Activated naive CD8-positive, alpha-beta T cell (primary cell): Measurements from ENCODE around the gene WDR48.

Experiments used
- H3K27ac Mint-ChIP-seq: one replicate; pipeline ENCODE4 v1.8.0; 2021; ENCODE audit warnings: mixed read lengths
- H3K27me3 Mint-ChIP-seq: one replicate; pipeline ENCODE4 v1.8.0; 2021; ENCODE audit warnings: mixed read lengths
- H3K36me3 Mint-ChIP-seq: one replicate; pipeline ENCODE4 v1.8.0; 2021; ENCODE audit warnings: mixed read lengths
- H3K4me1 Mint-ChIP-seq: one replicate; pipeline ENCODE4 v1.8.0; 2021; ENCODE audit warnings: low read depth, mixed read lengths
- H3K4me3 Mint-ChIP-seq: one replicate; pipeline ENCODE4 v1.8.0; 2021; ENCODE audit warnings: mild to moderate bottlenecking, mixed read lengths
- H3K9me3 Mint-ChIP-seq: one replicate; pipeline ENCODE4 v1.8.0; 2021; ENCODE audit warnings: low read depth, mixed read lengths

The WDR48 gene

GRCh38 chr3:39103324-39103693 is 51.5 kb downstream of the WDR48 start:
- Mint-ChIP-seq H3K27me3 (no peaks in the 10 kb centered on the region), H3K27ac (no peak overlapping the region), H3K9me3 (no peaks in the 10 kb centered on the region), H3K4me3 (no peak overlapping the region), H3K4me1 (peaks cover 36% of the 10 kb centered on the region), H3K36me3 (no peaks in the 10 kb centered on the region)

DNA sequence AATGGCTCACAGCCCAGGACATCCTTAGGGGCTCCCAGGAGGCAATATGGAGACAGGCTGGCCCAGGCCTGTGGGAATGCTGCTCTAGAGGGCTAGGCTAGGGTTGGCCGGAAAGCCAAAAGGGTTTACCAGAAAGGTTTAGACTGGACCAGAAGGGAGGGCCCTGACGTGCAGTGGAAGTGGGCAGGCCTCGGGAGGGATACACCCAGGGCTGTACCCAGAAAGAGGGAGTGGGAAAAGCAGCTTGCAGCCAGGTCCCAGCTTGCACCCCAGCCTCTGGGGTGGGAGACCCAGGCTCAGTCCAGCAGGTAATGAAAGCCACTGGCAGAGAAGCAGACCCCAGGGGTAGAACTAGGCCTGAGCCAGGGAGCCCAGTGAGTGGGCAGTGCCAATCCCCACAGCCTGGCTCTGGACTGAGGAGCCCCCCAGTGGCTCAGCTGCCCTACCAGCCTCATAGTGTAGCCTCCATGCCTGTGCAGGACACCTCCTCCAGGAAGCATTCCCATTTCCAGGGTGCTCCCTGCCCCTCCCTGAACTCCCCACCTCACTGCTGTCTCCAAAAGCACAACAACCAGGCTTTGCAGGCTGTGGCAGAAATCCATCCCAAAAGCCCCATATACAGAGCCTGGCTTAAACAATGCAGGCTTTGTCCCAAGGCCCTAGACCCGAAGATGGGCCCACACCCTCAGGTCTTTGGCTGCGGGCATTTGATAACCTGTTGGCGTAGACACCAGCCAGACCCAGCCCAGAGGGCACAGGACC is 52.2 kb downstream of the WDR48 start:
- H3K4me1 Mint-ChIP-seq = peaks cover 42% of the 10 kb centered on the region
- no peaks in the 10 kb centered on the region for H3K9me3 Mint-ChIP-seq
- no peaks in the 10 kb centered on the region for H3K36me3 Mint-ChIP-seq
- no peak overlapping the region for H3K4me3 Mint-ChIP-seq
- H3K27me3 Mint-ChIP-seq = no peaks in the 10 kb centered on the region
- H3K27ac Mint-ChIP-seq = no peak overlapping the region

DNA sequence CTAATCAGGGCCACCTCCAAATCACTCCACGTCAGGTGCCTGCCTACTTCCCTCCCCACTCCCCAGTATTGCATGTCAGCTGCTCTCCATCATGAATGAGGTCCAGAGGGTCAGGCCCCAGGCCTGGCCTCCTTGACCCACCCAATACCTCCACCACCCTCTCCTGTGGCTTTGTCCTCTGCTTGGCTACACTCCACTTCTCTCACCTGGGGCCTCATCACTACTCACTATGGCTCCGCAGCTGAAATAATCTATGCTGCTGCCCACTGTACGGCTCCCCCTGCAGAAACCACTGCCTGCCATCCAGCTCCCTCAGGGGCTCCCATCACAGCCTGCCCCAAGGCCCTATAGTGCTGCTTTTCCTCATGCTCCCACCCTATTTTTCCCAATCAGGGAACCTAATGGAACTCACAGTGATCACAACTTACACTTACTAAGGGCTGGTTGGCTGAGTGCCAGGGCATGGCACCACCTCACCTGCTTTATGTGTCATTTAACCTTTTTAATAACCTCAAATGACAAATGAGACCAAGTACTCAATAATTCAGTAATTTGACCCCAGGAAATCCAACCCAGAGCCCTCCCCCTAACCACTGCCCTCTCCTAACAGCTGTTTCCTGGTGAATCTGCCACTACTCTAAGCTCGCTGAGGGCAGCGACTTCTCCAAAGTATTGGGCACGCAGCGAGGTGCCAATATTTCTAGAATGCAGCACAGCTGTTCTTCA is 53.3 kb downstream of the WDR48 start:
- Mint-ChIP-seq H3K36me3 (no peaks in the 10 kb centered on the region), H3K4me3 (peak overlapping the region; percentile 83), H3K4me1 (peaks cover 42% of the 10 kb centered on the region)

DNA sequence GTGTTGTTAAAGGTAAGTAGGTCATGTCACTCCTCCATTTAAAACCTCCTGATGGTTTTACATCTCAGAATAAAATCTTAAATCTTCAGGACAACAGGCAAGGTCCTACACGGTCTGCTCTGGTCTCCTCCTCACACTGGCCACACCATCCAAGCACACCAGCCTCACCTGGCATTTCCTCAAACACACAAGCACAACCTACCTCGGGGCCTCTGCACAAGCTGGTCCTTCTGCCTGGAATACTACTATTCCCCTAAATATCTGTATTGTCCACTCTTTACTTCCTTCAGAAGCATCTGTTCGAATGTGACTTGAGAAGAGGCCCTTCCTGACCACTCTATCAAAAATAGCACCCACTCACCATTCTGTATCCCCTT is 53.9 kb downstream of the WDR48 start:
- H3K9me3 Mint-ChIP-seq = no peaks in the 10 kb centered on the region
- no peaks in the 10 kb centered on the region for H3K27me3 Mint-ChIP-seq
- peak overlapping the region; percentile 83 for H3K4me3 Mint-ChIP-seq
- no peak overlapping the region for H3K27ac Mint-ChIP-seq
- H3K4me1 Mint-ChIP-seq = peaks cover 42% of the 10 kb centered on the region
- no peaks in the 10 kb centered on the region for H3K36me3 Mint-ChIP-seq

More for the DNA sequence above, 53.3 kb downstream of the WDR48 start:
- Mint-ChIP-seq H3K9me3 (no peaks in the 10 kb centered on the region), H3K27ac (peak overlapping the region; percentile 10), H3K27me3 (no peaks in the 10 kb centered on the region)

- Mint-ChIP-seq H3K4me1 (peaks cover 40% of the 10 kb centered on the region), H3K4me3 (peak overlapping the region; percentile 83), H3K27me3 (no peaks in the 10 kb centered on the region), H3K36me3 (no peaks in the 10 kb centered on the region), H3K9me3 (no peaks in the 10 kb centered on the region), H3K27ac (peak overlapping the region; percentile 67)
Observed at GRCh38 chr3:39106281-39106811, 54.5 kb downstream of the WDR48 start.

- H3K27me3 Mint-ChIP-seq = no peaks in the 10 kb centered on the region
- H3K36me3 Mint-ChIP-seq = no peaks in the 10 kb centered on the region
- H3K27ac Mint-ChIP-seq = peak overlapping the region; percentile 67
- H3K4me1 Mint-ChIP-seq = peaks cover 38% of the 10 kb centered on the region
- no peaks in the 10 kb centered on the region for H3K9me3 Mint-ChIP-seq
- peak overlapping the region; percentile 83 for H3K4me3 Mint-ChIP-seq
Observed at GRCh38 chr3:39106851-39107387, 55.1 kb downstream of the WDR48 start.

DNA sequence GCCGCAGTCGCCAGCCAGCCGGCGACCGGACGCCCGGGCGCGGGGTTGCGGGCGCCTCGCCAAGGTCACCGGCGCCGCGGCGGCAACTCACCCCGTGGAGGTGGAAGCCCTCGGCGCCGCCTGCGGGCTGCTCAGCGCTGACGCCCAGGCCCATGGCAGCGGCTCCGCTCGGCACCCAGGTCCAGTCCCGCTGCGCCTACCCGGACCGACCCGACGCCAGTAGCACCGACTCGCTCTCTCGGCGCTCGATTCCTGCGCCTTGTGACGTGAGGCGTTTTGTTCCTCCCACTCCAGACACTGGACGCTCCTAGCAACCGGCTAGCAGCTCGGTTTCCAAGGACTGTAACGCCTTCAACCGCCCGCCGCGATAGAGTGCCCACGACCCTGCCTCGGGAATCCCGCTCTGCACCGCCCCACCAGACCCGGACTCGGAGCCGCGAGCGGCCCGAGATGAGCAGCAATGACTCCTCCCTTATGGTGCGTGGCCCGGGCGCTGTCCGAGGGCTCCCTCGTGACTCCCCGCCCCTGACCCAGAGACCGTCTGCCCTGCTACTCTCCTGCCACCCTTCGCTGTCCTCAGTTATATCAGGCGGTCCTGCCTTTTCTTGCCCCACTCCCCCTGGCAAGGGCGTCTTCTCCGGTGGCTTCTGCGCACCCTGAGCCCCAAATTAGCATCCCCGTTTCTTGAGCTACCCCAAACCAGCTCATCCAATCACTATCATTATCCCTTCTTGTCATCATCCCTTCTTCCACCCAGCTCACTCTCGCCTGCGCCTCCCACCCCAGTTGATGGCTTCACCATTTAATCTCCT is 55.8 kb downstream of the WDR48 start, which contains the start of the genes GORASP1 and TTC21A:
GORASP1 (minus strand) TSS at position 240 of the 812 bp plus-strand sequence; CDS start at position 154, 86 bp downstream.
TTC21A (plus strand) TSS at position 293 of the 812 bp plus-strand sequence; CDS start at position 451, 158 bp downstream.
- Mint-ChIP-seq H3K27ac (peak within 1 kb of the TSS; percentile 67), H3K36me3 (no peaks in the 10 kb centered on the region), H3K4me1 (peaks cover 38% of the 10 kb centered on the region), H3K27me3 (no peaks in the 10 kb centered on the region), H3K9me3 (no peaks in the 10 kb centered on the region), H3K4me3 (peak within 1 kb of the TSS; percentile 92)

DNA sequence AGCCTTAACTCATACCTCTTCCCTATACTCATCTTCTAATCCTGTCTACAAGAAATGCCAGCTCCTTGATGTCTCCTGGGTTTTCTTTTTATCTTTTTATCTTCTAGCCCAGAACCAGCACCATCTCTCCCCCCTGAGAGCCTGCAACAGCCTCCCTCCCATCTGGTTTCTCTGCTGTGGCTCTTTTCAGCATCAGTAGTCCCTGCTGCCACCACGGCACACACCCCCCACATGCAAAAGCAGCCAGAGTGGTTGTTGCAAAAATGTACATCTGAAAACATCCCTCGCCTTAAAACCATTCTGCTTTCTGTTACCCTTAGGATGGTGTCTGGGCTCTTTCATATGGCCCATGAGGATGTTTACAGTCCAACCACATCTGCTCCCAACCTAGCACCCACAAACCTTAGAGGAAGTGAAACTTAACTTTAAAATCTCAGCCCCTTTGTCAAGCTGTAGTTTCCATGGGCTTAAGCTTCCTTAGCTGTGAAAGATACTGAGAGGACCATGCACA is 56.4 kb downstream of the WDR48 start:
- H3K27me3 Mint-ChIP-seq = no peaks in the 10 kb centered on the region

GRCh38 chr3:39109086-39109485 is 57.3 kb downstream of the WDR48 start:
- Mint-ChIP-seq H3K27ac (no peak overlapping the region), H3K4me3 (peak overlapping the region; percentile 15), H3K36me3 (no peaks in the 10 kb centered on the region), H3K27me3 (no peaks in the 10 kb centered on the region), H3K9me3 (no peaks in the 10 kb centered on the region), H3K4me1 (peaks cover 33% of the 10 kb centered on the region)

More for the DNA sequence above, 56.4 kb downstream of the WDR48 start:
- Mint-ChIP-seq H3K36me3 (no peaks in the 10 kb centered on the region), H3K4me1 (peaks cover 35% of the 10 kb centered on the region), H3K27ac (peak overlapping the region; percentile 51), H3K9me3 (no peaks in the 10 kb centered on the region), H3K4me3 (peak overlapping the region; percentile 92)

GRCh38 chr3:39110041-39110639 is 58.3 kb downstream of the WDR48 start:
- Mint-ChIP-seq H3K27ac (no peak overlapping the region), H3K9me3 (no peaks in the 10 kb centered on the region), H3K36me3 (no peaks in the 10 kb centered on the region), H3K4me1 (peaks cover 30% of the 10 kb centered on the region), H3K4me3 (no peak overlapping the region), H3K27me3 (no peaks in the 10 kb centered on the region)

DNA sequence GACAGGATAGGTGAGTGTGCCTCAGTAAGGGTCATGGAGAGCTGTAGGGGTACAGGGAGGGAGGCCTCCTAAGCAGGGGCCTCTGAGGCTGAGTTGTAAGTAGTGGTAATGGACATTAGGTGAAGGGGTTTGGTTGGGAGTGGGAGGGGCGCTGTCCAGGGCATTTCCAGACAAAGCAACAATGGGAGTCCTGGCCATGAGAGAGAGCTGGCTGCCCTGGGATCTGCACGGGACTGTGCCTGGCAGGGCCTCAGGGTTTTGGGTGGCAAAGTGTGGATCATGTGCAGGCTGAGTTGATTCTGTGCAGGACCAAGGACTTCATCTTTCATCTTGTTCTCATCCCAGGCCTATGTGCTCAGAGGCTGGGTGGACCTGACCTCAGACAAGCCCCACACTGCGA is 60.3 kb downstream of the WDR48 start:
- peaks cover 12% of the 10 kb centered on the region for H3K4me1 Mint-ChIP-seq
- peaks cover 3% of the 10 kb centered on the region for H3K36me3 Mint-ChIP-seq
- no peak overlapping the region for H3K4me3 Mint-ChIP-seq
- H3K27me3 Mint-ChIP-seq = no peaks in the 10 kb centered on the region
- H3K9me3 Mint-ChIP-seq = no peaks in the 10 kb centered on the region
- no peak overlapping the region for H3K27ac Mint-ChIP-seq

DNA sequence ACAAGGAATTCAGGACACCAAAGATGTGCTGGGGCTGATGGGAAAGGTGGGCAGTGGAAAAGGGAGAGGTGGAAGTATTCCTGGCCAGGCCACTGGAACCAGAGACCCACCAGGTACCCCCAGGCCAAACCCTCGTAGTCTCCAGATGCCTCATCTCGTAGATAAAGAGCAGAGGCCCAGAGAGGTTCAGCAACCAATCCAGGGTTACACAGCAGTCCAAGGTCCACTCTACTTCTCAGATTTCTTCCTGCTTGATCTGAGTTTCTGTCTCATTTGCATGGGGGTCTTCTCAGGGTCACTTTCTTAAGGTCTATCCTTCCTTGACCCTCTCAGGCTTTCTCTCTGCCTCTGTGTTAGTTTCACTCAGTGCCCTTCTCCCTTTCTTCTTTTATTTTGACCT is 60.7 kb downstream of the WDR48 start:
- Mint-ChIP-seq H3K9me3 (no peaks in the 10 kb centered on the region), H3K4me3 (no peak overlapping the region), H3K36me3 (peaks cover 4% of the 10 kb centered on the region), H3K4me1 (peaks cover 12% of the 10 kb centered on the region), H3K27me3 (no peaks in the 10 kb centered on the region), H3K27ac (no peak overlapping the region)

DNA sequence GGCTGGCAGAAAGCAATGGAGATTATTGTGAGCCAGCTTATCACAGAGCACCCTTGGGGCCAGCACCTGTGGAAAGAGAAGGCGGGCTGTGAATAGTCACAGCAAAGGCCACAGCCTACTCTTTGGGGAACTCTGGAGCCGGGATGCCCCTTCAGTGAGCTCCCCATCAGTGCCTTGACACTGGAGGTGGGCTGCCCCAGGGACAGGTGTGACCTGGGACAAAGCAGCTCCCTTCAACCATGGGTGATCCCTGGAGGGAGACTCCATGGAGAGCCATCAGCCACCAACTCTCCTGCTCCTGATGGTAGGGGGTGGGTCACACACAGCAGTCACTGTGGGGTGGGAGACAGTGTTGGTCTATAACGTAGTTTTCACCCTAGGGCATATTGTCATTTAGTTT is 61.5 kb downstream of the WDR48 start:
- Mint-ChIP-seq H3K36me3 (peaks cover 4% of the 10 kb centered on the region), H3K4me1 (peaks cover 7% of the 10 kb centered on the region), H3K27me3 (no peaks in the 10 kb centered on the region), H3K9me3 (no peaks in the 10 kb centered on the region), H3K27ac (no peak overlapping the region), H3K4me3 (no peak overlapping the region)

GRCh38 chr3:39114456-39114855 is 62.6 kb downstream of the WDR48 start:
- H3K9me3 Mint-ChIP-seq = no peaks in the 10 kb centered on the region
- H3K4me1 Mint-ChIP-seq = no peaks in the 10 kb centered on the region
- H3K4me3 Mint-ChIP-seq = no peak overlapping the region
- no peak overlapping the region for H3K27ac Mint-ChIP-seq
- H3K36me3 Mint-ChIP-seq = peaks cover 4% of the 10 kb centered on the region
- H3K27me3 Mint-ChIP-seq = no peaks in the 10 kb centered on the region
